ENCODE measurements around the gene SPAG17.

DNA sequence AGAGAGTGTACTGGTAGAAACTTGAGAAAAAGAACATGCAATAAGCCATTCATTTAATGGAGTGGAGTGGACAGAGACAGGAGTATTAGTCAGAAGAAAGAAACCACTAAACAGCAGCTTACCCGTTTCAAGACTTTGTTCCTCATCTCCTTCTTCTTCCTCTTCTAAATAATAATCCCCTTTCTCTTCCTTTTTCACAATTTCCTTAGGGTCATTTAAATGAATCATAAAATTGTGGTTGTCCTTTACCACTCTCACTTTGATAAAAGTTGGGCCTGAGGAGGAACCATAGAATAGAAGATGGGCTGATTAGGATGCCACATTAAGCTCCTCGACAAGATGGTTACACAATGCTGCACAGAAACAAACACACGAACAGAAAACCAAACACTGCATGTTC is 145.9 kb downstream of the SPAG17 start:
- TF ChIP-seq, protein P1, sequence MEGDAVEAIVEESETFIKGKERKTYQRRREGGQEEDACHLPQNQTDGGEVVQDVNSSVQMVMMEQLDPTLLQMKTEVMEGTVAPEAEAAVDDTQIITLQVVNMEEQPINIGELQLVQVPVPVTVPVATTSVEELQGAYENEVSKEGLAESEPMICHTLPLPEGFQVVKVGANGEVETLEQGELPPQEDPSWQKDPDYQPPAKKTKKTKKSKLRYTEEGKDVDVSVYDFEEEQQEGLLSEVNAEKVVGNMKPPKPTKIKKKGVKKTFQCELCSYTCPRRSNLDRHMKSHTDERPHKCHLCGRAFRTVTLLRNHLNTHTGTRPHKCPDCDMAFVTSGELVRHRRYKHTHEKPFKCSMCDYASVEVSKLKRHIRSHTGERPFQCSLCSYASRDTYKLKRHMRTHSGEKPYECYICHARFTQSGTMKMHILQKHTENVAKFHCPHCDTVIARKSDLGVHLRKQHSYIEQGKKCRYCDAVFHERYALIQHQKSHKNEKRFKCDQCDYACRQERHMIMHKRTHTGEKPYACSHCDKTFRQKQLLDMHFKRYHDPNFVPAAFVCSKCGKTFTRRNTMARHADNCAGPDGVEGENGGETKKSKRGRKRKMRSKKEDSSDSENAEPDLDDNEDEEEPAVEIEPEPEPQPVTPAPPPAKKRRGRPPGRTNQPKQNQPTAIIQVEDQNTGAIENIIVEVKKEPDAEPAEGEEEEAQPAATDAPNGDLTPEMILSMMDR (IDR thresholded peaks at IDR 0.05) = no peak
- TF ChIP-seq POLR2A (IDR thresholded peaks at IDR 0.05) = no peak
